ES-I3 (cell line): Measurements from ENCODE around the gene ZNF581.
A peak's percentile ranks its signal among the peaks of the same experiment; 100 is the strongest.

Experiments used
- H3K36me3 ChIP-seq: 2 replicates; pipeline ENCODE4 v1.6.1; 2013; ENCODE audit warnings: mild to moderate bottlenecking, low read length, control low read depth, moderate library complexity; ENCODE audit not compliant: insufficient read depth
- H3K4me1 ChIP-seq: 2 replicates; pipeline ENCODE4 v1.6.1; 2013; ENCODE audit warnings: mild to moderate bottlenecking, control low read depth, low read length; ENCODE audit not compliant: insufficient read depth
- H3K9ac ChIP-seq: 2 replicates; pipeline ENCODE4 v1.6.1; 2013; ENCODE audit warnings: low read depth, mild to moderate bottlenecking, low read length, moderate library complexity
- H3K9me3 ChIP-seq: 2 replicates; pipeline ENCODE4 v1.6.1; 2013; ENCODE audit warnings: mild to moderate bottlenecking, low read length, moderate library complexity; ENCODE audit not compliant: control insufficient read depth, insufficient read depth

ZNF581 gene

GRCh38 chr19:55643003-55643886 lies at the start of gene ZNF581:
Gene ZNF581 (plus strand): TSS chr19:55643649. CDS start chr19:55644572, 923 bp downstream.
- peak within 1 kb of the TSS; percentile 89 for H3K9ac ChIP-seq
- peaks cover 9% of the 10 kb centered on the region for H3K36me3 ChIP-seq
- no peaks in the 10 kb centered on the region; the same call in 1 of the 2 replicates for H3K4me1 ChIP-seq
- H3K9me3 ChIP-seq, result no peaks in the 10 kb centered on the region

- peaks cover 15% of the 10 kb centered on the region; the same call in 1 of the 2 replicates for H3K4me1 ChIP-seq
- no peak overlapping the region for H3K9ac ChIP-seq
- H3K9me3 ChIP-seq, result no peaks in the 10 kb centered on the region
- H3K36me3 ChIP-seq, result no peaks in the 10 kb centered on the region
Measured at GRCh38 chr19:55594996-55595545, 48.4 kb upstream of the ZNF581 start.

- H3K9me3 ChIP-seq, result no peaks in the 10 kb centered on the region
- no peak overlapping the region for H3K9ac ChIP-seq
- H3K4me1 ChIP-seq, result peaks cover 7% of the 10 kb centered on the region; the same call in 1 of the 2 replicates
- no peaks in the 10 kb centered on the region for H3K36me3 ChIP-seq
Measured at GRCh38 chr19:55596304-55596703, 47.1 kb upstream of the ZNF581 start.

GRCh38 chr19:55597501-55597921 lies 45.9 kb upstream of the ZNF581 start:
- peak overlapping the region; percentile 56; the same call in 1 of the 2 replicates for H3K9ac ChIP-seq

GRCh38 chr19:55598034-55598433 lies 45.4 kb upstream of the ZNF581 start:
- H3K9me3 ChIP-seq, result no peaks in the 10 kb centered on the region
- no peaks in the 10 kb centered on the region for H3K36me3 ChIP-seq
- peak overlapping the region; percentile 56; the same call in 1 of the 2 replicates for H3K9ac ChIP-seq
- 0 out of 2 replicates have a peak, but pooled peaks cover 5% of the 10 kb centered on the region for H3K4me1 ChIP-seq

More at GRCh38 chr19:55597501-55597921, 45.9 kb upstream of the ZNF581 start:
- Histone ChIP-seq H3K4me1 (0 out of 2 replicates have a peak, but pooled peaks cover 5% of the 10 kb centered on the region), H3K36me3 (no peaks in the 10 kb centered on the region), H3K9me3 (no peaks in the 10 kb centered on the region)

- Histone ChIP-seq H3K36me3 (no peaks in the 10 kb centered on the region), H3K9me3 (no peaks in the 10 kb centered on the region), H3K9ac (peak overlapping the region; percentile 66), H3K4me1 (0 out of 2 replicates have a peak, but pooled peaks cover 5% of the 10 kb centered on the region)
Measured at GRCh38 chr19:55598719-55599467, 44.6 kb upstream of the ZNF581 start.

GRCh38 chr19:55599468-55599841 lies 44.0 kb upstream of the ZNF581 start, which contains the start of gene FIZ1:
Gene FIZ1 (minus strand): TSS chr19:55599517. CDS start chr19:55597865, 1,652 bp downstream.
- Histone ChIP-seq H3K36me3 (no peaks in the 10 kb centered on the region), H3K9me3 (no peaks in the 10 kb centered on the region), H3K9ac (peak within 1 kb of the TSS; percentile 66), H3K4me1 (0 out of 2 replicates have a peak, but pooled peaks cover 5% of the 10 kb centered on the region)

GRCh38 chr19:55599842-55600661 lies 43.4 kb upstream of the ZNF581 start, which contains the start of gene ZNF524:
Gene ZNF524 (plus strand): TSS chr19:55600288. CDS start chr19:55602113, 1,825 bp downstream.
- H3K9me3 ChIP-seq, result no peaks in the 10 kb centered on the region

GRCh38 chr19:55600662-55601028 lies 42.8 kb upstream of the ZNF581 start:
- Histone ChIP-seq H3K4me1 (0 out of 2 replicates have a peak, but pooled peaks cover 5% of the 10 kb centered on the region), H3K36me3 (no peaks in the 10 kb centered on the region), H3K9ac (peak overlapping the region; percentile 63), H3K9me3 (no peaks in the 10 kb centered on the region)

More at GRCh38 chr19:55599842-55600661, 43.4 kb upstream of the ZNF581 start, which contains the start of gene ZNF524:
- H3K4me1 ChIP-seq, result 0 out of 2 replicates have a peak, but pooled peaks cover 5% of the 10 kb centered on the region
- H3K9ac ChIP-seq, result peak within 1 kb of the TSS; percentile 66
- H3K36me3 ChIP-seq, result no peaks in the 10 kb centered on the region

- Histone ChIP-seq H3K36me3 (no peaks in the 10 kb centered on the region), H3K4me1 (0 out of 2 replicates have a peak, but pooled peaks cover 5% of the 10 kb centered on the region), H3K9ac (peak overlapping the region; percentile 63), H3K9me3 (no peaks in the 10 kb centered on the region)
Measured at GRCh38 chr19:55601084-55601483, 42.4 kb upstream of the ZNF581 start.

GRCh38 chr19:55602104-55603001 lies 41.1 kb upstream of the ZNF581 start:
- Histone ChIP-seq H3K9ac (no peak overlapping the region), H3K4me1 (0 out of 2 replicates have a peak, but pooled peaks cover 5% of the 10 kb centered on the region), H3K36me3 (0 out of 2 replicates have a peak, but pooled peaks cover 5% of the 10 kb centered on the region), H3K9me3 (no peaks in the 10 kb centered on the region)

GRCh38 chr19:55603115-55603514 lies 40.3 kb upstream of the ZNF581 start:
- Histone ChIP-seq H3K9ac (peak overlapping the region; percentile 32; the same call in 1 of the 2 replicates), H3K36me3 (0 out of 2 replicates have a peak, but pooled peaks cover 8% of the 10 kb centered on the region), H3K9me3 (no peaks in the 10 kb centered on the region)

More at GRCh38 chr19:55603115-55603514, 40.3 kb upstream of the ZNF581 start:
- 0 out of 2 replicates have a peak, but pooled peaks cover 5% of the 10 kb centered on the region for H3K4me1 ChIP-seq
